Stimulated activated CD4-positive, alpha-beta T cell treated with anti-CD3 and anti-CD28 coated beads, TNF-alpha, amount 100 ng/mL, for 48 hours (primary cell): ENCODE results near the gene ELOA2.
"Not testable (repeated sequence)": the region's sequence is repeated elsewhere in the genome, so short reads cannot be mapped to it uniquely, and the experiment has no call there.

ENCODE experiments used
- DNase-seq, 3 donors: peaks; one replicate each; pipeline ENCODE4 v3.0.0-alpha.2; 2020; ENCODE audit warnings: low read depth in 3 of 3

The ELOA2 gene

DNA sequence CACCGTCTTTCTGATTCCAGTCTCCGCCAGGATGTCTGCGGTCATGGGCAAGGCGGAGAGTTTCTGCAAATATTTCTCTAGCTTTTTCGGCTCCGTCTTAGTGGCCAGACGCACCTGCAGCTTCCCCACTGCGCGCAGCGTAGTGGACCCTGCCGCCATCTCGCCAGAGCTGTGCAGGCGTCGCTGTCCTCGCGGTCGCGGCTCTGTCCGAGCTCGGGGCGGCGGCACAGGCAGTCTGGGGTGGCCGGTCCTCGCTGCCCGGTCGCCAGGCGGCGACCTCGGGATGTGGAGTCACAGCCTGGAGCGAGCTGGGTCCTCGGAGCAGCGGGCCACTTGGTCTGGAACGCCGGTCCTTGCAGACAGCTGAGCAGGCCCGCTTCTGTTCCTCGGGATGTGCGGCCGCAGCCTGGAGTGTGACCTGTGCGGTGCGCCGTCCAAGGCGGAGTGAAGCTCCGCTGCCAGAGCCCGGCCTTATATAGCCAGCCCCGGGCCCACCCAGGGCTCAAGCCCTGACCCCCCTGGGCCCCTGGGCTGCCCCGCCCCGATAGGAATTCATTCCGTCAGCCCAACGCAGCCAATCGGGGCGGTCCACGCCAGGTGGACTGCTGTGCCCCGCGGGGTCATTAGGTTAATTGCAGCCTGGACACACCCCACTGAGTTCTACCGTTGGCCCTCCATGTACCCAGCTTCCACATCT, 11.5 kb downstream of the ELOA2 start:
- not testable (repeated sequence) for DNase-seq

DNA sequence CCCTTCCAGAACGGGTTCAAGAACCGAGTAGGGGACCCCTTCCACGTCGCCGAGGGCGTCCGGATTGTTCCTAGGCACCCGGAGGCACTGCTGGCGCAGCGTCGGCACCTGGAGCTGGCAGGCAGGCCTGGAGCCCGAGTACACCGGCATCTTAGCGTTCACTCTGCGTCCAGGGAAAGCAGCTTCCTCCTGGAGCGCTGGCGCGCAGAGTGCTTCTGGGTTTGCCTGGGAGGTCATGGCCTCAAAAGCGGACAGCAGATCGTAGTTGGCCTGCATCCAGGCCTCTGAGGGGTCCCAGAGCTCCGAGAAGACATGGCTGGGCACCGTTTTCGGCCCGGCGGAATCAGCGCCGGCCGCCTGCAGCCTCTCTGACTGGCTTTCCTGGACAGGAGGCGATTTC, 12.6 kb downstream of the ELOA2 start:
- DNase-seq = not testable (repeated sequence)

DNA sequence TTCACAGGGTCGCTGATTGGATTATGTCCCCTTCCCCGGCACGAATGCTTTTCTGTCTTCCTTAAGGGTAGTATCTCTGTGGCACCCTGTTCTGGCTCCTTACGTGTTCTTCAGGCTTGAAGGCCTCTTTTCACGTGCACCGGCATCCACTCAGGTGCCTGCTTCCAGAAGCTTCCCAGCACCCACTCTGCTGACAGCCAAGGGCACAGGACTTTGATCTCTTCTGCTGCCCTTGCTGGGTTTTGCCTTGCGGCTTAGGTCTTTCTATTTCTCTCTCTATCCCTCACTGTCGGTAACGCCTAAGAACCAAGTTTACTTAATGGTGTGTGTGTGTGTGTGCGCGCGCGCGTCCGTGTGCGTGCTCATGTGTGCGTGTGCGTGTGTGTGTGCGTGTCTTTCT, 14.7 kb downstream of the ELOA2 start:
- not testable (repeated sequence) for DNase-seq

DNA sequence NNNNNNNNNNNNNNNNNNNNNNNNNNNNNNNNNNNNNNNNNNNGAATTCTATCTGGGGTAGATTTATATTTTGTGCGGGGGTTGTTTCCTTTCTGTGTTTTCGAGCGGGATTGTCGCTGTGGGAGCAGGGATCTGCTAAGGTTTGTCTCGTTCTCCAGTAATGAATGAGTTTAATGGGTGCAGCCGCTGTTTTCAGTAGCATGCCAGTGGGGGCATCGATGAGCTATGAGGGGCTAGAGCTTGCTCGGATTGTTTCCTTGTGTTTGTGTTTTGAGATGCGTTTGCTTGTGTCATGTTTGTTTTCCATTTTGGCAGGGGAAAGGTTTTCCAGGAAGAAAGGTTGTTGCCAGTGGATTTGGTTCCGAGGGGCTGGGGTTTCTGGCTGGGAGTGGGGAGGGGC, 15.6 kb downstream of the ELOA2 start:
- not testable (repeated sequence) for DNase-seq
